Activated CD8-positive, alpha-beta memory T cell treated with anti-CD3 and anti-CD28 coated beads, Interleukin-2, amount 50 U/mL, for 24 hours (primary cell): ENCODE measurements around the gene DCTN3.

Experiments used
- DNase-seq: peaks from one replicate; pipeline ENCODE4 v3.0.0-alpha.2; 2020; ENCODE audit errors: extremely low read depth

DCTN3 gene

GRCh38 chr9:34590381-34591247 is 29.7 kb downstream of the DCTN3 start:
- DNase-seq: no peak

- DNase-seq: no peak
Observed at GRCh38 chr9:34589636-34590380, 30.5 kb downstream of the DCTN3 start, which contains the start of gene CNTFR. Gene CNTFR (minus strand): TSS chr9:34589724. CDS start chr9:34568981, 20,743 bp downstream.

- no peak for DNase-seq
Observed at GRCh38 chr9:34588671-34589635, 31.3 kb downstream of the DCTN3 start.

GRCh38 chr9:34587271-34587670 is 33.0 kb downstream of the DCTN3 start:
- DNase-seq: no peak

GRCh38 chr9:34585946-34586669 is 34.2 kb downstream of the DCTN3 start:
- no peak for DNase-seq

GRCh38 chr9:34584970-34585369 is 35.3 kb downstream of the DCTN3 start:
- DNase-seq: no peak

- DNase-seq: no peak
Observed at GRCh38 chr9:34582787-34583186, 37.5 kb downstream of the DCTN3 start.

- no peak for DNase-seq
Observed at GRCh38 chr9:34581318-34581717, 39.0 kb downstream of the DCTN3 start.

GRCh38 chr9:34580358-34580757 is 39.9 kb downstream of the DCTN3 start:
- DNase-seq: no peak

GRCh38 chr9:34579808-34580163 is 40.5 kb downstream of the DCTN3 start:
- DNase-seq: no peak

- DNase-seq: no peak
Observed at GRCh38 chr9:34579104-34579807, 41.0 kb downstream of the DCTN3 start.

GRCh38 chr9:34578241-34579103 is 41.8 kb downstream of the DCTN3 start:
- no peak for DNase-seq

GRCh38 chr9:34577400-34578240 is 42.7 kb downstream of the DCTN3 start:
- no peak for DNase-seq

GRCh38 chr9:34576597-34577399 is 43.5 kb downstream of the DCTN3 start:
- no peak for DNase-seq

GRCh38 chr9:34575862-34576596 is 44.3 kb downstream of the DCTN3 start:
- no peak for DNase-seq

- no peak for DNase-seq
Observed at GRCh38 chr9:34575241-34575640, 45.1 kb downstream of the DCTN3 start.

GRCh38 chr9:34574571-34574970 is 45.7 kb downstream of the DCTN3 start:
- DNase-seq: no peak
